ENCODE measurements around the gene LHFPL5. TPM values are rescaled to one million over a fixed set of nuclear protein-coding genes. Genes with fewer than 3 reads are reported as not detected.

Gene LHFPL5
- total RNA-seq, 2 donors from 2014 or later = not detected

DNA sequence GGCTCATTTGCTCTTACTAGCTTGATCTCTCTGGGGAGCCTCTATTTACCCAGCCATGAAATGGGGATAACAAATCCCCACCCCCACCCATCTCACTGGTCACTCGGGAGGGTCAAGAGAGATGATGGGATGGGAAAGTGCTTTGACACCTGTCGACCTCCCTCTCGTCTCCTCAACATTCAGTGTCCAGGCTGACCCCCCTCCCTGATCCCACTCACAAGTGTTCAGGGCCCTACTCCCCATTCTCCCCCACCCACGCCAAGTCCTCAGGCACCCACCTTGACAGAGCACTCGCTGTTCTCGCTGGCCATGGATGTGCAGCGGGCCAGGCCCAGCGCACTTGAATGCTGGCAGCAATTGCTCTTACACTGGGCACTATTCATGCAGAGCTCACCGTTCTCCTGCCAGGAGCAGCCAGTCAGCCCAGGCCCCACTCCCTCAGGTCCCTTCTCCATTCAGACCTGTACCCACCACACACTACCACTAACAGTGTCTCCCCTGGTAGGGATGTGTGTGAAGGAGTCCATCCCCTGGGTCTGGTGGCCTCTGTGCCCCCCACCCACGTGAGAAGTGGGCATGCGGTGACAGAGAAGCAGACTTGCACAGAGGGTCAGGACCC lies 9.6 kb upstream of the LHFPL5 start:
- DNase-seq = no peak
- Histone ChIP-seq H3K9me3 (ENCODE audit: control insufficient read depth, low read length) (no peaks in the 10 kb centered on the region), H3K4me1 (ENCODE audit: control insufficient read depth, insufficient read depth, low read length) (no peaks in the 10 kb centered on the region), H3K27ac (ENCODE audit: low read depth, low read length) (no peak overlapping the region), H3K27me3 (ENCODE audit: control insufficient read depth, insufficient read depth, low read length, poor library complexity, severe bottlenecking) (no peaks in the 10 kb centered on the region), H3K36me3 (ENCODE audit: control insufficient read depth, insufficient read depth, low read length) (no peaks in the 10 kb centered on the region), H3K4me3 (ENCODE audit: low read length) (no peak overlapping the region), H3K9ac (ENCODE audit: extremely low read depth, low read length, poor library complexity, severe bottlenecking) (no peak overlapping the region)
- Mint-ChIP-seq H3K27me3 (ENCODE audit: insufficient read depth) (peaks cover 2% of the 10 kb centered on the region), H3K36me3 (ENCODE audit: low read depth) (no peaks in the 10 kb centered on the region), H3K4me1 (peaks cover 7% of the 10 kb centered on the region), H3K27ac (no peak overlapping the region), H3K4me3 (no peak overlapping the region), H3K9me3 (no peaks in the 10 kb centered on the region)
- 88 to 89% methylated on average over 10 to 11 of the region's 11 CpGs for WGBS, 2 experiments (ENCODE audit: insufficient coverage in 1 of 2, insufficient read length in 1 of 2)
- TF ChIP-seq, protein P1, sequence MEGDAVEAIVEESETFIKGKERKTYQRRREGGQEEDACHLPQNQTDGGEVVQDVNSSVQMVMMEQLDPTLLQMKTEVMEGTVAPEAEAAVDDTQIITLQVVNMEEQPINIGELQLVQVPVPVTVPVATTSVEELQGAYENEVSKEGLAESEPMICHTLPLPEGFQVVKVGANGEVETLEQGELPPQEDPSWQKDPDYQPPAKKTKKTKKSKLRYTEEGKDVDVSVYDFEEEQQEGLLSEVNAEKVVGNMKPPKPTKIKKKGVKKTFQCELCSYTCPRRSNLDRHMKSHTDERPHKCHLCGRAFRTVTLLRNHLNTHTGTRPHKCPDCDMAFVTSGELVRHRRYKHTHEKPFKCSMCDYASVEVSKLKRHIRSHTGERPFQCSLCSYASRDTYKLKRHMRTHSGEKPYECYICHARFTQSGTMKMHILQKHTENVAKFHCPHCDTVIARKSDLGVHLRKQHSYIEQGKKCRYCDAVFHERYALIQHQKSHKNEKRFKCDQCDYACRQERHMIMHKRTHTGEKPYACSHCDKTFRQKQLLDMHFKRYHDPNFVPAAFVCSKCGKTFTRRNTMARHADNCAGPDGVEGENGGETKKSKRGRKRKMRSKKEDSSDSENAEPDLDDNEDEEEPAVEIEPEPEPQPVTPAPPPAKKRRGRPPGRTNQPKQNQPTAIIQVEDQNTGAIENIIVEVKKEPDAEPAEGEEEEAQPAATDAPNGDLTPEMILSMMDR (conservative IDR thresholded peaks at IDR 0.05) = no peak

DNA sequence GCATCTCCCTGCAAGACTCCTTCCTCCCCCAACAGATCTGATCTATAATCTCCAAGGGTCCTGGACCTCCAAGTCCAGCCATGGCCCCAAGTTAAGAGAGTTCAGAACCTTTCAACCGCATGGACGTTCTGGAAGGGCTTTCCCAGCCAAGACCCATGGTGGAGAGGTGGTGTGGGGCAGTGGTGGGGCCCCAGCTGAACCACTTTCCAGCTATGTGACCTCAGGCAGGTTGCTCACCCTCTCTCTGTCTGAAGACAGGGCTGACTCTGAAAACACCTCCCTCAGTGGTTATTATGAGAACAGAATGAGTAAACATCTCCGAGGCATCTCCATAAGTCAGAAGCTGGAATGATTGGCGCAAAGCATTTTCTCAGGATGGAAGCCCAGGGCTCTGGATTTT lies 8.9 kb upstream of the LHFPL5 start:
- 93 to 94% methylated on average over 4 of the region's 4 CpGs for WGBS, 2 experiments (ENCODE audit: insufficient coverage in 1 of 2, insufficient read length in 1 of 2)
- H3K36me3 Mint-ChIP-seq (ENCODE audit: low read depth) = no peaks in the 10 kb centered on the region
- no peaks in the 10 kb centered on the region for H3K9me3 ChIP-seq (ENCODE audit: control insufficient read depth, low read length)
- H3K4me3 Mint-ChIP-seq = no peak overlapping the region
- peaks cover 7% of the 10 kb centered on the region for H3K4me1 Mint-ChIP-seq
- TF ChIP-seq, protein P1 (conservative IDR thresholded peaks at IDR 0.05) = no peak
- H3K9ac ChIP-seq (ENCODE audit: extremely low read depth, low read length, poor library complexity, severe bottlenecking) = no peak overlapping the region
- no peak for DNase-seq
- no peaks in the 10 kb centered on the region for H3K4me1 ChIP-seq (ENCODE audit: control insufficient read depth, insufficient read depth, low read length)
- peaks cover 2% of the 10 kb centered on the region for H3K27me3 Mint-ChIP-seq (ENCODE audit: insufficient read depth)
- H3K36me3 ChIP-seq (ENCODE audit: control insufficient read depth, insufficient read depth, low read length) = no peaks in the 10 kb centered on the region
- no peaks in the 10 kb centered on the region for H3K9me3 Mint-ChIP-seq
- H3K4me3 ChIP-seq (ENCODE audit: low read length) = no peak overlapping the region
- H3K27ac Mint-ChIP-seq = no peak overlapping the region
- H3K27ac ChIP-seq (ENCODE audit: low read depth, low read length) = no peak overlapping the region
- no peaks in the 10 kb centered on the region for H3K27me3 ChIP-seq (ENCODE audit: control insufficient read depth, insufficient read depth, low read length, poor library complexity, severe bottlenecking)

DNA sequence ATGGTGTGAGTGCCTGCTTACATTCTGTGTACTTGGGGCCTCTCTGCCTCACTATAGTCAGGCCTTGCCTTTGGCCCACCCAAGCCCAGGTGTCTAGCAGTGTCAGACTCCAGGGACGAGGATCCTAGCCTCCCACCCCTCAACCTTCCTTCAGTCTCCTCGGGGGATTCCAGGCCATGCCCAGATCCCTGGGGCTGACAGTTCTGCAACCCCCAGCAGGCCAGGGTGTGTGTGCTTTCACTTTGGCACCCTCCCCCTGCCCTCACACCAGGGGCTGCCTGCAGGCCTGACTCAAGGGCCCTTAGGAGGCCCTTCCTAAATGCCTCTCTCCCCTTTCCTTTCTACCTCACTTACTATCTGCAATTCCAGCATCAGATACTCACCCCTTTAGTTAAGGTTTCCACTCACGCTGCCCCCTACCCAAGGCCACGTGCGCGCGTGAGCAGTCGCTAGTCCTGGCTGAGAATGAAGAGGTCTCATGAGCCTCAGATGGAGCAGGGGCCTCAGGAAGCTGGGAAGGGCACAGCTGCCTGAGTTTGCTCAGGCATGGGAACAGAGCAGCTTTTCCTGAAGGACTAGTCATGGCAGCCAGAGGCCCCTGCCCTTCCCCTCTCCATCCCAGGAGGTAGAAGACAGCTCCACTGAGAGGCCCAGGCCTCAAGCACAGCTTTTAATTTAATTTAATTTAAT lies 7.2 kb upstream of the LHFPL5 start:
- H3K4me3 Mint-ChIP-seq = no peak overlapping the region
- H3K27me3 Mint-ChIP-seq (ENCODE audit: insufficient read depth) = peaks cover 2% of the 10 kb centered on the region
- H3K36me3 Mint-ChIP-seq (ENCODE audit: low read depth) = no peaks in the 10 kb centered on the region
- Histone ChIP-seq H3K36me3 (ENCODE audit: control insufficient read depth, insufficient read depth, low read length) (no peaks in the 10 kb centered on the region), H3K9me3 (ENCODE audit: control insufficient read depth, low read length) (no peaks in the 10 kb centered on the region), H3K27me3 (ENCODE audit: control insufficient read depth, insufficient read depth, low read length, poor library complexity, severe bottlenecking) (no peaks in the 10 kb centered on the region), H3K27ac (ENCODE audit: low read depth, low read length) (no peak overlapping the region), H3K4me3 (ENCODE audit: low read length) (no peak overlapping the region), H3K4me1 (ENCODE audit: control insufficient read depth, insufficient read depth, low read length) (no peaks in the 10 kb centered on the region), H3K9ac (ENCODE audit: extremely low read depth, low read length, poor library complexity, severe bottlenecking) (no peak overlapping the region)
- H3K27ac Mint-ChIP-seq = peak overlapping the region; percentile 37
- DNase-seq = peak; percentile 67
- H3K4me1 Mint-ChIP-seq = peaks cover 7% of the 10 kb centered on the region
- TF ChIP-seq, protein P1 (conservative IDR thresholded peaks at IDR 0.05) = no peak
- 78 to 88% methylated on average over 7 to 8 of the region's 8 CpGs for WGBS, 2 experiments (ENCODE audit: insufficient coverage in 1 of 2, insufficient read length in 1 of 2)
- no peaks in the 10 kb centered on the region for H3K9me3 Mint-ChIP-seq
